ENCODE data around the gene PDILT.
"Not testable (repeated sequence)": the region's sequence is repeated elsewhere in the genome, so short reads cannot be mapped to it uniquely, and the experiment has no call there.

PDILT gene

GRCh38 chr16:20359997-20360396, 44.5 kb downstream of the PDILT start:
- DNase-seq = no peak

DNA sequence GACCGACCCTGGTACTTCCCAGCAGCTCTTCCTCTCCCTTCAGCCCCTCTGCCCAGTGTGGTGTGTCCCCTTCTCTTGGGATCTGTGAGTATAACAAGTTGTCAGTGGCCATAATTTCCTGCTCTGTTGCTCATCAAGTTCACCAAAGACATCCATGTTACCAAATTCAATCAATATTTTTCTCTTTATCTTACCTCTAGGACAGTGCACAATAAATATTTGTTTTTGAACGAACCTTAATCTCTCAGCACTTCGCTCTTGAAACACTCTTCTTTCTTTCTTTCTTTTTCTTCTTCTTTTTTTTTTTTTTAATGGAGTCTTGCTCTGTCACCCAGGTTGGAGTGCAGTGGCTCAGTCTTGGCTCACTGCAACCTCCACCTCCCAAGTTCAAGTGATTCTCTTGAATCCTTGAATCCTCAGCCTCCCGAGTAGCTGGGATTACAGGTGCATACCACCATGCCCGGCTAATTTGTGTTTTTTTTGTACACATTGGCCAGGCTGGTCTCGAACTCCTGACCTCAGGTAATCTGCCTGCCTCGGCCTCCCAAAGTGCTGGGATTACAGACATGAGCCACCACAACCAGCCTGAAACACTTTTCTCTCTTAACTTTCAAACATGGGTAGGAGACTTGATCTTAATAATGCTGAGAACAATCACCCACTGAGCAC, 49.3 kb downstream of the PDILT start:
- no peak for DNase-seq

- no peak for DNase-seq
Observed at GRCh38 chr16:20353379-20353778, 51.2 kb downstream of the PDILT start.

- DNase-seq = no peak
Observed at GRCh38 chr16:20352615-20353014, 51.9 kb downstream of the PDILT start, which contains the start of gene UMOD. TSS of gene UMOD (minus strand) at chr16:20352715. CDS start at chr16:20350737, 1,978 bp downstream.

DNA sequence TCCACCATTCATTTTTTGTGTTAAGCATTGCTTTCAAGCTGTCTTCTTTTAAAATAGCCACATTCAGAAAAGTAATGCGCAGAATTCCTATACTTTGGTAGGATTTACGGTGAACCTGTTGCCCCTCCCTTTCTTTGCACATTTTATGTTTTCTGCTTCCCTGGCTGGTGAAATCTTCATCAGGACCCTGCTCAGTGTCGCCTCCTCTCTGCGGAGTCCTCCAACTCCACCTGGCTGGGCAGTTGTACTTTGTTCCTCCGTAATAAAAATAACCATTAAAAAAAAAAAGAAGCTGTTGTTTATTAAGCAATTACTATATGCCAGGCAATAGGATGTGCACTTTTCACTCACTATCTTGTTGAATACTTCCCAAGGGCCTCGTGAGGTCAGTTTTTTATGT, 54.9 kb downstream of the PDILT start:
- DNase-seq = no peak

DNA sequence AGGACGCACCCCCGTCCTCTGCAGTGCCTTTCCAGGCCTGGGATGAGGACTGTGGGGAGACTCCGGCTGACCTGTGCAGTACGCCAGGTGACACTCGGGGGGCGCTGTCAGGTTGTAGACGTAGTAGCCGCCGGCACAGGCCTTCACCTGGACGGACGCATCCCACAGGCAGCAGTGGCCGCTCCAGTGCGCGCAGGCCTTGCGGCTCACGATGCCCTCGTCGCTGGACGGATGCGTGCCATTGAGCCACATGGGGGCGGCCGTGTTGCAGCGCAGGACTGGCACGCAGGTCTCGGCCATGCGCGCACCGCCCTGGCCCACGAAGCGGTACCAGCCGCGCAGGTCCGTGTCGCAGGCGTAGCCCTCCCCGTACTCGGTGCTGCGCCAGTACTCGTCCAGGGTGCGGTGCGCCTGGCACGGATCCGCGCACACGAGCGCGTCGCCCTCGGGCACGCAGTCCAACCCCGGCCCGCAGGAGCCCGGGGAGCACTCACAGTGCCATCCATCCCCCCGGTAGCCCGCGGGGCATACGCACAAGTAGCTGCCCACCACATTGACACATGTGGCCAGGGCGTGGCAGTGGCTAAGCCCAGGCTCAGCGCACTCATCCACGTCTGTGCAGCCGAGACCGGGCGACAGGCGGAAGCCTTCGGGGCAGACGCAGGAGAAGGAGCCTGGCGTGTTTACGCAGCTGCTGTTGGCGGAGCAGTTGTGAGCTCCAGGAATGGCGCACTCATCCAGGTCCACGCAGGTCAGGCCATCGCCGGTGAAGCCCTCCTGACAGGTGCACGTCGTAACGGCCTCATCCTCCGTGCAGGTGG, 56.0 kb downstream of the PDILT start:
- no peak for DNase-seq

GRCh38 chr16:20347666-20348364, 56.7 kb downstream of the PDILT start:
- no peak for DNase-seq

DNA sequence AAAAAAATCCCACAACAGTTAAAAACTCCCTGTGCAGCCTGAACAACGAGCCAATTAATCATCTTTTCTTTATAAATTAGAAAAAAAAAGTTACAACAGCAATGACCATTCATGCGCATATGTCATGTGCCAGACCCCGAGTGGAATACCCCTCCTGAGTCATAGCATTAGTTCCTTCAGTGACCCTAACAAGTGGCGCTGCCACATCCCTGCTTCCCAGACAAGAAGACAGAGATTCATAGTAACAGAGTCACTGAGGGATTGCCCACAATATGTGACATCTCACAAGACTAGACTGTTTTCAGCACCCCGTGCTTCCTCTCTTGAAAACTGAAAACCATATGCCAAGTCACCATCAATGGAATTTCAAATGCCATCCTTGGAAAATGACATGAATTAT, 59.9 kb downstream of the PDILT start:
- no peak for DNase-seq

GRCh38 chr16:20339744-20340143, 64.8 kb downstream of the PDILT start:
- DNase-seq = no peak

- DNase-seq = no peak
Observed at GRCh38 chr16:20336955-20337354, 67.6 kb downstream of the PDILT start.

DNA sequence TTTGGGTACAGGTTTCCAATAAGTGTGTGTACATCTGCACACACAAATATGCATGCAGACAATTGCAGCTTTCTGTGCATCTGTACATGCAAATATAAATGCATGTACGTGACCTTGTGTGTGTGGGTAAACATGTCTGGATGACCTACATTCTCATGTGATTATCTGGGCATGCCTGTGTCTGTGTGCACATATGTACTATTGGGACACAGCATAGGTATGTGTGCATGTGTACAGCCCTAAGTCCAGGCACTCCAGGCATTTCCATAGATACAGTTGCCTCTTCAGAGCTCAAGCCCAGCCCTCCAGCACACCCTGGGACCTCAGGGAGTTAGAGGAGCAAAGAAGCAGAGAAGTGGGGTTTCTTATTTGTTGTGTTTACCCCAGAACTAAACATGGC, 70.1 kb downstream of the PDILT start:
- DNase-seq = no peak

- DNase-seq = no peak
Observed at GRCh38 chr16:20333120-20333519, 71.4 kb downstream of the PDILT start.

DNA sequence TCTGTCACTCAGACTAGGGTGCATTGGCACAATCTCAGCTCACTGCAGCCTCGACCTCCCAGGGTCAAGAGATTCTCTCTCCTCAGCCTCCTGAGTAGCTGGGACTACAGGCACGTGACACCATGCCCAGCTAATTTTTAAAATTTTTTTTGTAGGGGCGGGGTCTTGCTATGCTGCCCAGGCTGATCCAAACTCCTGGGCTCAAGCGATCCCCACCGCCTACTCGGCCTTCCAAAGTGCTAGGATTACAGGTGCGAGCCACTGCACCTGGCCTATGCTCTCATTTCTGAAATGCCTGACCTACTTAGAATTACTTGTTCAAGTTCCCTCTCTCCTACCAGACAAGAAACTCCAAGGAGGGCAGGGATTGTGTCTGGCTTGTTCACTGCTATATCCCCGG, 72.1 kb downstream of the PDILT start:
- DNase-seq = no peak

GRCh38 chr16:20331635-20332034, 72.9 kb downstream of the PDILT start:
- no peak for DNase-seq

DNA sequence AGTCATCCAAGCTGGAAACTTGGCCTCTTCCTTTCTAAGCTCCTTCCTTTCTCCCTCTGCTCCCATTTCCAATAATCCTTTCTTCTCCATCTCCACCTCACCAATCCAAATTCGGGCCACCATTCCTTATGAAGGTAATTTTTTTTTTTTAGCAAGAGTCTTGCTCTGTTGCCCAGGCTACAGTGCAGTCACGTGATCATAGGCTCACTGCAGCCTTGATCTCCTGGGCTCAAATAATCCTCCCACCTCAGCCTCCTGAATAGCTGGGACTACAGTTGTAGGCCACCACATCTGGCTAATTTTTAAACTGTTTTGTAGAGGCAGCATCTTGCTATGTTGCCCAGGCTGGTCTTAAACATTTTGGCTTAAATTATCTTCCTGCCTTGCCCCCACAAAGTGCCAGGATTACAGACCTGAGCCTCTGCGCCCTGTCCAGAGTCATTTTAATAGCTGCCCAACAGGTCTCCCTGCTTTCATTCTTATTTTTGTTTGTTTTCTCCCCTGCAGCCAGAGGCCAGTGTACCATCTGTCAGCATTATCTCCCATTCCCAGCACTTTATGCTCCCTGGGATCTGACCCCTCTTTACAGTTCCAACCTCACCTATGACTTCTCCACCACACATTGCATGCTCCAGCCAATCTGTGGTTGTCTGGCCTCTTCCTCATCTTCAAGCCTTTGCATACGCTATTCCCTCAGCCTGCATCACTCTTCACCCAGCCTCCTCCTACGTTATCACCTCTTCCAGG, 75.0 kb downstream of the PDILT start:
- no peak for DNase-seq

- no peak for DNase-seq
Observed at GRCh38 chr16:20327444-20328041, 77.0 kb downstream of the PDILT start, which contains the start of gene GP2. TSS of gene GP2 (minus strand) at chr16:20327513. CDS start at chr16:20326431, 1,082 bp downstream.

DNA sequence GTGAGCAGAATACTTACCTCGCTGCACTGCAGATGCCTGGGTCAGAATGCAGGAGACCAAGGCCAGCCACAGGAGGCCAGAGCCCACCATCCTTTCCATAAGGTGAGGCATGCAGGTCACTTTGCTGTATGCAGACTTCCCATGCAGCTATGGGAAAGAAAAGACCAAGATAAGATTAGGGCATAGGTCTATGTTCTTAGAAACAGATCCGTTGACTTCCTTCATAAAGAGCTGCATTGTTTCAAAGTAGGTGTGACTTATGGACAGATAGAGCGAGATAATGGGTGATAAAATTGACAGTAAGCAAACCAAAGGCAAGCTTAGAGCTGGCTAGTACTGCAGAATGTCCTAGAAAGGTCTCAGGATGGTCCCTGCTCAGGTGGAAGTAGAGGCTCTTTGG, 78.2 kb downstream of the PDILT start:
- no peak for DNase-seq

- DNase-seq = no peak
Observed at GRCh38 chr16:20325005-20325404, 79.5 kb downstream of the PDILT start.

DNA sequence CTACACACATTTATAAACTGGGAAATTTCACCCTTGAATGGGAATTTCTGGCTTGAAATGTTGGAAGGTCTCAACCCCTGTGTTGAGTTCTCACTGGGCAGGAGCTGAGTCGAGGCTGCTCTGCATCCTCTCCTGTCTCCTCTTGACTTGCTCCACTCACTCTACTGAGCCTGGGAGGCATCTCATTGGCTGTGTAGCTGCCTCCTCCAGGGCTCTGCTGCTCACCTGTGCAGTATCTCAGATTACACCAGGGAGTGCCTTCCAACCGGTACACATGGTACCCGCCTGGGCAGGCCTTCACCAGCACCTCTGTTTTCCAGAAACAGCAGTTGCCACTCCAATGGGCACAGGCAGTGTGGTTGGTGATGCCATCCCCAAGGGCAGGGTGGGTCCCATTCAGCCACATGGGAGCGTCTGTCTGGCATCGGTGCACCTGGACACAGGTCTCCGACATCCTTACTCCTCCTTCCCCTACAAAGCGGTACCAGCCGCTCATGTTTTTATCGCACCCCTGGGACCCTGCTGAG, 80.9 kb downstream of the PDILT start:
- DNase-seq = no peak

GRCh38 chr16:20322696-20323095, 81.8 kb downstream of the PDILT start:
- DNase-seq = no peak

GRCh38 chr16:20321671-20322070, 82.9 kb downstream of the PDILT start:
- DNase-seq = no peak

DNA sequence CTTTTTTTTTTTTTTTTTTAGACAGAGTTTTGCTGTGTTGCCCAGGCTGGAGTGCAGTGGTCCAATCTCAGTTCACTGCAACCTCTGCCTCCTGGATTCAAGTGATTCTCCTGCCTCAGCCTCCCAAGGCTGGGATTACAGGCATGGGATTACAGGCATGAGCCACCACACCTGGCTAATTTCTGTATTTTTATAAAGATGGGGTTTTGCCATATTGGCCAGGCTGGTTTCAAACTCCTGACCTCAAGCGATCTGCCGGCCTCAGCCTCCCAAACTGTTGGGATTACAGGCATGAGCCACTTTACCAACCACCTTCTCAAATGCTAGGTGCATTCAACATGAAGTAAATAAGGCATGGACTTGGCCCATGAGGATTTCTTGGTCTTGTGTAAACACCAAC, 83.5 kb downstream of the PDILT start:
- DNase-seq = not testable (repeated sequence)
